Dedifferentiated amniotic fluid mesenchymal stem cell (primary cell): Measurements from ENCODE around the gene ZGRF1.
"Not testable (repeated sequence)": the region's sequence is repeated elsewhere in the genome, so short reads cannot be mapped to it uniquely, and the experiment has no call there.

ENCODE experiments used
- DNase-seq: peaks from one replicate; pipeline ENCODE4 v3.0.0-alpha.2; 2016; ENCODE audit errors: extremely low spot score

ZGRF1 gene

GRCh38 chr4:112550728-112551127 lies 86.0 kb downstream of the ZGRF1 start:
- DNase-seq = peak; percentile 43

- no peak for DNase-seq
Observed at GRCh38 chr4:112546476-112546875, 90.2 kb downstream of the ZGRF1 start.

- no peak for DNase-seq
Observed at GRCh38 chr4:112545346-112545745, 91.4 kb downstream of the ZGRF1 start.

- DNase-seq = no peak
Observed at GRCh38 chr4:112540695-112541094, 96.0 kb downstream of the ZGRF1 start.

GRCh38 chr4:112536123-112536522 lies 100.6 kb downstream of the ZGRF1 start:
- DNase-seq = no peak

GRCh38 chr4:112532267-112532666 lies 104.4 kb downstream of the ZGRF1 start:
- DNase-seq = no peak

- no peak for DNase-seq
Observed at GRCh38 chr4:112531146-112531545, 105.6 kb downstream of the ZGRF1 start.

GRCh38 chr4:112526061-112526460 lies 110.6 kb downstream of the ZGRF1 start:
- peak; percentile 30 for DNase-seq

- no peak for DNase-seq
Observed at GRCh38 chr4:112523764-112524505, 112.8 kb downstream of the ZGRF1 start.

- DNase-seq = no peak
Observed at GRCh38 chr4:112523008-112523721, 113.5 kb downstream of the ZGRF1 start.

- not testable (repeated sequence) for DNase-seq
Observed at GRCh38 chr4:112522431-112522830, 114.3 kb downstream of the ZGRF1 start.

- no peak for DNase-seq
Observed at GRCh38 chr4:112521123-112522023, 115.3 kb downstream of the ZGRF1 start.

- DNase-seq = no peak
Observed at GRCh38 chr4:112520598-112521122, 116.0 kb downstream of the ZGRF1 start.

GRCh38 chr4:112519689-112520597 lies 116.8 kb downstream of the ZGRF1 start:
- DNase-seq = no peak

- no peak for DNase-seq
Observed at GRCh38 chr4:112518675-112519074, 118.0 kb downstream of the ZGRF1 start.

GRCh38 chr4:112517911-112518310 lies 118.8 kb downstream of the ZGRF1 start:
- DNase-seq = no peak

- no peak for DNase-seq
Observed at GRCh38 chr4:112517067-112517634, 119.6 kb downstream of the ZGRF1 start.

- no peak for DNase-seq
Observed at GRCh38 chr4:112516471-112517066, 120.1 kb downstream of the ZGRF1 start.

- DNase-seq = no peak
Observed at GRCh38 chr4:112516066-112516470, 120.6 kb downstream of the ZGRF1 start, which contains the start of gene NEUROG2. TSS of gene NEUROG2 (minus strand) at chr4:112516180. CDS start at chr4:112515475, 705 bp downstream.
